WERI-Rb-1 (cell line): ENCODE results near the gene FHIT.

Experiments
- DNase-seq: peaks from one replicate; pipeline ENCODE4 v3.0.0-alpha.2; 2020
- H3K27ac ChIP-seq: fragments of 250-450 bp; sonication (Bioruptor Pico); 2 replicates; pipeline ENCODE4 v1.5.1; 2020; ENCODE audit warnings: mild to moderate bottlenecking, moderate library complexity
- H3K27me3 ChIP-seq: fragments of 250-450 bp; sonication (Bioruptor Pico); 2 replicates; pipeline ENCODE4 v1.5.1; 2021; ENCODE audit warnings: mild to moderate bottlenecking, low read depth, moderate library complexity; ENCODE audit not compliant: insufficient read depth, severe bottlenecking
- H3K36me3 ChIP-seq: fragments of 250-450 bp; sonication (Bioruptor Pico); 2 replicates; pipeline ENCODE4 v1.5.1; 2020; ENCODE audit warnings: mild to moderate bottlenecking, moderate library complexity
- H3K4me3 ChIP-seq: 2 replicates; pipeline ENCODE4 v1.5.1; 2011; ENCODE audit warnings: low read depth, mild to moderate bottlenecking, control low read depth, low read length
- H3K9me3 ChIP-seq: fragments of 250-450 bp; sonication (Bioruptor Pico); 2 replicates; pipeline ENCODE4 v1.5.1; 2021; ENCODE audit warnings: mild to moderate bottlenecking, moderate library complexity; ENCODE audit not compliant: severe bottlenecking
- TF ChIP-seq, protein P1 (sequence below): IDR thresholded peaks from 2 replicates; pipeline ENCODE4 v1.5.1; 2011; ENCODE audit warnings: low read depth, mild to moderate bottlenecking, control low read depth, inconsistent platforms, low read length

FHIT gene

DNA sequence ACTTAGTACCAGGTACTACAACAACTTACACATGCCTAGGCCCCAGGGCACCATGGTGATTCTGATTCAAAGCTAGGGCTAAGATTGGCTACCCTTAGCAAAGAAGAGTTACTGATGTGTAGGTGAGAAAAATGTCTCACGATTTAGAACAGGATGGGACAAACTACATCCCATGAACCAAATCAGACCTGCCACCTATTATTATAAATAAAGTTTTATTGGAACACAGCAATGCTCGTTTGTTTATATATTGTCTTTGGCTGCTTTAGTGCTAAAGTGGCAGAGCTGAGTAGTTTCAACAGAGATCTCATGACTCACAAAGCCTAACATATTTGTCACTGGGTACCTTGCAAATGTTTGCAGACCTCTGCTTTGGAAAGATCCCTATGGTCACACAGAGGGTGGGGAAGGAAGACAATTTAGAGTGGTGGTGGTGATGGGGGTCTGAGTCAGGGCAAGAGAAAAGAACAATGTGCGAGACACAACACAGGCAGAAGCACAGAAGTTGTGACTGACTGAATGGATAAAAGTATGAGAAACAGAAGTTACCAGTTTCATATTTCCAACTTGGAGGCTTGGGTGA, 1430.8 kb downstream of the FHIT start:
- Histone ChIP-seq H3K27ac (no peak overlapping the region), H3K27me3 (no peaks in the 10 kb centered on the region), H3K9me3 (no peaks in the 10 kb centered on the region), H3K36me3 (no peaks in the 10 kb centered on the region), H3K4me3 (no peak overlapping the region)
- TF ChIP-seq, protein P1, sequence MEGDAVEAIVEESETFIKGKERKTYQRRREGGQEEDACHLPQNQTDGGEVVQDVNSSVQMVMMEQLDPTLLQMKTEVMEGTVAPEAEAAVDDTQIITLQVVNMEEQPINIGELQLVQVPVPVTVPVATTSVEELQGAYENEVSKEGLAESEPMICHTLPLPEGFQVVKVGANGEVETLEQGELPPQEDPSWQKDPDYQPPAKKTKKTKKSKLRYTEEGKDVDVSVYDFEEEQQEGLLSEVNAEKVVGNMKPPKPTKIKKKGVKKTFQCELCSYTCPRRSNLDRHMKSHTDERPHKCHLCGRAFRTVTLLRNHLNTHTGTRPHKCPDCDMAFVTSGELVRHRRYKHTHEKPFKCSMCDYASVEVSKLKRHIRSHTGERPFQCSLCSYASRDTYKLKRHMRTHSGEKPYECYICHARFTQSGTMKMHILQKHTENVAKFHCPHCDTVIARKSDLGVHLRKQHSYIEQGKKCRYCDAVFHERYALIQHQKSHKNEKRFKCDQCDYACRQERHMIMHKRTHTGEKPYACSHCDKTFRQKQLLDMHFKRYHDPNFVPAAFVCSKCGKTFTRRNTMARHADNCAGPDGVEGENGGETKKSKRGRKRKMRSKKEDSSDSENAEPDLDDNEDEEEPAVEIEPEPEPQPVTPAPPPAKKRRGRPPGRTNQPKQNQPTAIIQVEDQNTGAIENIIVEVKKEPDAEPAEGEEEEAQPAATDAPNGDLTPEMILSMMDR, result no peak
- no peak for DNase-seq

DNA sequence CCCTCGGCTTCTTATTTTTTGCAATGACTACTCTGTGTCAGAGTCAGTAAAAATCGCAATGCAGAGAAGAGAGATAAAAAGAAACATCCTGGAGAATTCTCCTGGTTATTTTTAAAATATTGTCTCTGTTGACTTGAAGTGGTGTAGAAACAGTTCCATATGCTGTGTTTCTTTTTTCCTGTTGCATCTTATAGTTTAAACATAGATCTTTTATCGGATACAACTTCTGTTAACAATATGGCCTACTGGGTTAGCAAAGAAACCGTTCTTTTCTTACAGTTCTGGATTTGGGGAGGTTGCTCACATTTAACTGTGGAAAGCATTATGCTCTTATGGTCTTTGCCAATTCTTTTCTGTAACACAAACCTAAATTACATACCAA, 1432.3 kb downstream of the FHIT start:
- H3K36me3 ChIP-seq, result no peaks in the 10 kb centered on the region
- H3K4me3 ChIP-seq, result no peak overlapping the region
- H3K9me3 ChIP-seq, result no peaks in the 10 kb centered on the region
- no peak for DNase-seq
- H3K27me3 ChIP-seq, result no peaks in the 10 kb centered on the region
- TF ChIP-seq, protein P1, result no peak
- H3K27ac ChIP-seq, result no peak overlapping the region

DNA sequence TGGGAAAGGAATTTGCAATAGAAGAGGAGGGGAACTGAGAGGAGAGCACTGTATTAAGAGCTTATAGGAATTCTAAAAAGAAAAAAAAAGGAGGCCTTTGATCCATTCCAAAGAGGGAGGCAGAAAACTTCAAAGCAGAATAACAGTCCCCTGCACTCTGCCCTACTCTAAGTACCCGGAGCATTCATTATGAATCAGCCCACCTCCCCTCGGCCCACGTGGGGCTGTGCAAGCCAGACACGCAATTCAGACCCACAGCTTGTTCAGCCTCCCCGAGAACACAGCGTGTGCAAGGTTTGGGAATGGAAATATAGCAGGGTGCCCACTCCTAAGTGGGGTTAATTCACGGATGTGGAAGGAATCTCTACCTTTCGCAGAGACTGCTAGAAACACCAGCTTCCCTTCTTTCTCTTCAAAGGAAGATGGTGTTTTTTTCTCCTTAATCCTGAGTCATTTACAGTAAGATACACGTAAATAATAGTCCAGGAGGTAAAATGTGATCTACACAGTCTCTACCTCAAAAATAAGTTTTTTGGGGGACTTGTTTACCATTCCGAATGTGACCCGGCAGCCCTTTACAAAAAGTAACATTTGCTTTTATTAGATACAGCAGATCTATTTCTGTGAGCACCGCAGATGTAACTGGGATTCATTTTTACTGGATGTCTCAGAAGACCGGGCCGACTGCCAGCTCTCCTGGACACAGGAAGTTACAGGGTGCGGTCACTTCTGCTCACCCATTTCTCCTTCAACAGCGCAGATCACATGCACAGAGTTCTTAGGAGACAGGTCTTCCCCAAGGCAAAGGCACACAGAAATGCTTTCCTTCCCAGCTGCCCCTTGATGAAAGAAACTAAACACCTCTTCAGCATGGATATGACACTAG, 1433.0 kb downstream of the FHIT start:
- Histone ChIP-seq H3K9me3 (no peaks in the 10 kb centered on the region), H3K4me3 (no peak overlapping the region), H3K27me3 (no peaks in the 10 kb centered on the region), H3K27ac (no peak overlapping the region), H3K36me3 (no peaks in the 10 kb centered on the region)
- no peak for DNase-seq
- TF ChIP-seq, protein P1, result no peak

DNA sequence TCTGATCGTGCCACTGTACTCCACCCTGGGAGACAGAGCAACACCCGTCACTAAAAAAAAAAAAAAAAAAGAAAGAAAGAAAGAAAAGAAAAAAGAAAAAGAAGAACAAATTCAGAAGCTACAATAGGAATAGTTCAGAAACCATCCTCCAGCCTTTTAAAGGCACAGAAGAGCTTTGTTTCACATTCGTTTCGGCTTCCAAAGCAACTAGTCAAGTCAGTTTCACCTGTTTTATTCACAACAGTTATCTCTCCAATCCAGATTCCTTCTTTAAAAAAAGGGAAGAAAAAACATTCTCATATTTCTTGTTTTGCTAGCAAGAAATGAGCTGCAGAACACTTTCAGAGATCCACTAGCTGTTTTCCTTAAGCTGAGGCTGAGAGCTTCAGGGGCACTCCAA, 1433.7 kb downstream of the FHIT start:
- no peak for DNase-seq
- Histone ChIP-seq H3K9me3 (no peaks in the 10 kb centered on the region), H3K36me3 (no peaks in the 10 kb centered on the region), H3K27me3 (no peaks in the 10 kb centered on the region), H3K4me3 (no peak overlapping the region), H3K27ac (no peak overlapping the region)
- TF ChIP-seq, protein P1, result no peak

DNA sequence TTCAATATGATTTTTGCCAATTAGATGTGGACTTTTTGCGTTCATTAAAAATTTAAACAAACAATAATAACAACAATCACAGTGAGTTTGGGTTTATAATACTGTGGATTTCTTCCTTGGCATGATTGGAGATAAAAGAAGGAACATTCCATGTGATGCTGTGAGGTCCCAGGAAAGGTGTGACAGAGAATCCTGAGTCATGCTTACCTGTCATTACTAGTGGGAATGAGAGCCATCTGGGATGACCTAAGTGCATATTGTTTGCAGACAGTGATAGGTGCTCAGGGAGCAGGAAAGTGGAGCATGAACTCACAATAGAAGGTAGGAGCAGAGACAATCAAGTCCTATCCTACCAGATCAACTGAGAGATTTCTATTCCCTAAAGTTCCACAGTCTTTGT, 1434.9 kb downstream of the FHIT start:
- no peaks in the 10 kb centered on the region for H3K9me3 ChIP-seq
- no peaks in the 10 kb centered on the region for H3K36me3 ChIP-seq
- TF ChIP-seq, protein P1, result no peak
- DNase-seq, result no peak
- no peak overlapping the region for H3K4me3 ChIP-seq
- no peaks in the 10 kb centered on the region for H3K27me3 ChIP-seq
- no peak overlapping the region for H3K27ac ChIP-seq
